GM12892 (cell line): ENCODE results near the gene PEX3.

Source experiments
- POLR2A ChIP-seq: IDR thresholded peaks from 2 replicates; pipeline ENCODE4 v1.6.1; 2011; ENCODE audit warnings: low read depth, low read length, control low read depth
- POLR2AphosphoS5 ChIP-seq: IDR thresholded peaks from 2 replicates; pipeline ENCODE4 v1.6.1; 2011; ENCODE audit warnings: low read depth, low read length, control low read depth
- TAF1 ChIP-seq: IDR thresholded peaks from 2 replicates; pipeline ENCODE4 v1.6.1; 2011; ENCODE audit warnings: low read depth, mild to moderate bottlenecking, control low read depth, low read length, borderline replicate concordance

DNA sequence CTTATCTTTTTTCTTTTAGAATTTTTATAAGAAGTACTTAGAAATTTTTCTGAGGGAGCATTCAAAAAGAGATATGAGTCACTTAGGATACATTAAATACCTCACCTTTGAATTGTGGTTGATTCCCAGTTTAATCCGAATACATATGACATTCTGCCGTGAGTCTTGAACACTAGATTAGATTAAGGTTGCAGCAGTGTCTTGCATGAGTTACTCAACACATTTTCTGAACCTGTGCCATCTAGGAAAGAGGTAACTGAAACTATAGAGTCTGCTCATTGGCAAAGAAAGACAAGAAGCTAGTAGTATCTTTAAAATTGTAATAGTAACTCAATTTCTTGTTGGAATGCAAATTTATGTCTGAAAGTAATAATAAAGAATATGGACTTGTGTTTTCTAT is 14.9 kb downstream of the PEX3 start:
- TF ChIP-seq POLR2AphosphoS5 (no peak), POLR2A (no peak), TAF1 (no peak)
